HG03457 (cell line): ENCODE data around the gene CKB.
A peak's percentile ranks its signal among the peaks of the same experiment; 100 is the strongest.

Experiments used
- ATAC-seq: cut with Tn5 transposase; IDR thresholded peaks from one replicate; pipeline ENCODE4 v1.9.1; 2021; ENCODE audit warnings: moderate number of reproducible peaks; ENCODE audit not compliant: unreplicated experiment

Gene CKB

DNA sequence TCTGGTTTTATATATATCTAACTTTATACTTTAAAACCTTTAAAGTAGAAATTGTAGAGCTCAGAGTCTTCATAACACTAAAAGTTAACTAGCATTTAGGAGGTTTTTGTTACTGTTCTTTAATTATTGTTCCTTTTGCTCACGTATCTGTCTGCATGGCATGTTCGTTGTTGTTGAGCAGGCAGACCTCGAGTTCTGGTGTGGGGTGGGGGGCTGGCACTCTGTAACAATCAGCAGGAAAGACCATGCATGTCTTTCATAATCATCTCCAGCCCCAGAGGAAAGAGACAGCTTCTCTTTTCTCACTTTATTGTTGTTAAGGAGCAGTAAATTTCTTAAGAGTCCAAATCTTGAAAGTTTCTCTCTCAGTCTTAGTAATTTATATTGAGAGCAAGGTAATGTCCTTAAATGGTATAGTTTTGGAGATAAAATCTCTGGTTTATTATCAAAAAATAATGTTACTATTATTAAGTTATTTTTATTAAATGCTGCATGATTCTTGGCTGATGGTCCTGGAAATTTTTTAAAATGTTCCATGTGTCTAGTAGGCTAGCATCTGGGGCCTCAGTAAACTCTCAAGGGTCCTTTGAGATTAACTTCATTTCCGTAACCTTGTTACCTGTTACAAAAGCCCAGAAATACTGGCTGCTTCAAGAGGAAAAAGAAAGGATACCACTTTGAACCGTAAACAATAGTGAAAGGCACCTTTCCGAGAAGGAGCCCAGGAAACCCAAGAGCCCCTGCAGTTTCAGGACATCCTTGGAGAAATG, 30.3 kb downstream of the CKB start:
- no peak for ATAC-seq

DNA sequence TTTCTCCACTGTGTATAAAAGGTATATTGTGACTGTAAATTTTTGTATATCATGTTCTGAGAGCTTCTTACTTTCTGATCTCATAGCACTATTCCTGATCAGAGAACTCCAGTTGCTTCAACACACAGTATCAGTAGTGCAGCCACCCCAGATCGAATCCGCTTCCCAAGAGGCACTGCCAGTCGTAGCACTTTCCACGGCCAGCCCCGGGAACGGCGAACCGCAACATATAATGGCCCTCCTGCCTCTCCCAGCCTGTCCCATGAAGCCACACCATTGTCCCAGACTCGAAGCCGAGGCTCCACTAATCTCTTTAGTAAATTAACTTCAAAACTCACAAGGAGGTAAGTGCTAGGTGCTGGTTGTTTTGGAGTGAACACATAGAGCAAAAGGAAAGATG, 30.9 kb downstream of the CKB start:
- no peak for ATAC-seq

- ATAC-seq: no peak
Observed at GRCh38 chr14:103489621-103490020, 33.0 kb downstream of the CKB start.

DNA sequence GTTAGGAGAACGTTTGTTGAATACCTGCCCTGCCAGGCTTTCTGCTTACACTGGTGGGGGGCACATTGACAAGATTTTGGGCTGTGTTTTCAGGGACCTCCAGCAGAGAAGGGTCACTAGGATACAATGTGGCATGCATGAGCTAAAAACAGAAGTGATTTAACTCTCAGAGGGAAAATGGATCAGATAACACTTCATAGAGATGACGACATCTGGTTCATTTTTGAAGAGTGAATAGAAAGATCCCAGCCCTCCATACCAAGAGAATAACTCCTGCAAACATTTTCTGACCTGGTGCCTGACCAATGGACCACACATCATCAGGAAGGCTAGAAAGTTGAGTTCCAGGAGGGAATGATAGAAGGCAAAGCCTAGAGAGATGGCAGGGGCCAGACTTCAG, 33.7 kb downstream of the CKB start:
- ATAC-seq: no peak

DNA sequence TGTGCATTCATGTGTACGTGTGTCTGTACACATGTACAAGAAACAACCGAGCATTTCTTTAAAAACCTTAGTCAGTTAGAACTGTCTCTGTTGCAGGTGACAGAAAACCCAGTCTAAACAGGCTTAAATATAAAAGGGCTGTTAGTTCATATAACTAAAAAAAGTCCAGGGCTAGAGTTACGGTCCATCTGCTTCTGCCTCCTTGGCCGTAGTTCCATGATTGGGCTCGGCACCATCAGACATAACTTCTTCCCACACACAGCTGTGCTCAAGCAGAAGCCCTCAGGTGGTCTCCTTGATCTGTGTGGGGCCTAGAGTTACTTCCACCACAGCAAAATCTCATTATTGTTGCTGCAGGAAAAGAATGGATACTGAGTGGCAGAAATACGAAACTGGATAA, 34.6 kb downstream of the CKB start:
- no peak for ATAC-seq

DNA sequence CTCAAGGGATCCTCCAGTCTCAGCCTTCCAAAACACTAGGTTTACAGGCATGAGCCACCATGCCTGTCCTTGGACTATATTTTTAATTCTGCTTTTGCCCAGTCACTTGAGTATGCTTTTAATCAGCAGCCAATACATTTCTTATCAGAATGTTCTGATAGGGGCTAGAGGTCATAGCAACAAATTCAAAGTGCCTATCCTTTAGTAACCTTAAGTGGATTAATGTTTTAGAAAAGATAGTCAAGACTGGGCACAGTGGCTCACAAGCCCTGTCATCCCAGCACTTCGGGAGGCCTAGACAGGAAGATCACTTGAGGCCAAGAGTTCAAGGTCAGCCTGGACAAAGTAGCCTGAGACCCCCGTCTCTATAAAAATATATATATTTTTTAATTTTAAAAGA, 37.1 kb downstream of the CKB start:
- ATAC-seq: no peak

DNA sequence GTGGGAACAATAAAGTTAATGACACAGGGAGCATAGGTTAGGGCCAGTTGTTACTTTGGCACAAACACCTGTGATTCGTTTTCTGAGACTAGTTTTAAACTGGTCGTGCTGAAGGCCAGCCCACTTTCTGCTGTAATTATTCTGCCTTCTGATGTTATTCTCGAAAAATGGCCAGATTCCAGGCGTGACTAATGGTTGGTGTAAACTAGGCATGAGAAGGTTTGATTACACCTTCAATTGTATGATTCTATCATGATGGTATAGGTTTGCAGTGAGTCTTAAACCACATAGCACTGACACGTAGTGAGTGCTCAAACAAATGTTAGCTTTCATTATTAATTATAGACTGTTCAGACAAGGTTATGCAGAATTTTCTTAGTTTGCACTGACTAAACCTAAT, 39.0 kb downstream of the CKB start:
- no peak for ATAC-seq

DNA sequence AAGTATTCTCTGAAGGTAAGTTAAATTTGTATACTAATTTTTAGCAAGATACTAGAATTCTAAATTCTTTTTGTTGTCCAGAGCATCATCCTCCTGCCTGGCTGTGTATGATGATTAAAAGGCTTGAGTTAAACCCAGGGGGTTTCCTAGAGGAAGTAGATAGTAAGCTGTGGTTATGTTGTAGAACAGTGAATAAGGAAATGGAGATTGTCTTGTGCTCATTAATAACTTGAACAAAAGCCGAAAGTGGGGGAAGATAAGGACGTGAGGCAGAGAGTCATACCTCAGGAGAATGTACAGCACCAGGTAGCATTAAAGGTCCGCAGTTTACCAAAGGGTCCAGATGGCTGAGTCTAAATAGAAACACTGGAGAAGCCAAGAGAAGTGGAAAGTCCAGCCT, 42.0 kb downstream of the CKB start:
- ATAC-seq: peak; percentile 71

DNA sequence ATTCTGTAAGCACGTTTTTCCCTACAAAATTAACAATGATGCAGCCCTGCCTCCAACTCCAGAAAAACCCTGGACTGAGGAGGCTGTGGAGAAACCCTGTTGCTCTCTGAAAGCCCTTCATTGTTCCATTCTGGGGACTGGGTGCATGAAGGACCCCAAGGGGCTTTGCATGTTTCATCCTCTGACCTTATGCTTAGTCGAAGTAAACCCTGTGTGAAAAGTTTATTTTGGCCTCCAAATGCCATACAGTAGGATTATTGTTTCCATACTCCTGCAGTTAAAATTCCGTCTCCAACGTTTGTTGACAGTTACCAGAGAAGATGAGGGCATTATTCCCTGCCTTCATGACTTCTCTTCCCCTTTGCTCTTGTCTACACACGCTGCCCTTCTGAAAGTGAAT, 46.0 kb downstream of the CKB start:
- no peak for ATAC-seq

- ATAC-seq: no peak
Observed at GRCh38 chr14:103476065-103476464, 46.6 kb downstream of the CKB start.

DNA sequence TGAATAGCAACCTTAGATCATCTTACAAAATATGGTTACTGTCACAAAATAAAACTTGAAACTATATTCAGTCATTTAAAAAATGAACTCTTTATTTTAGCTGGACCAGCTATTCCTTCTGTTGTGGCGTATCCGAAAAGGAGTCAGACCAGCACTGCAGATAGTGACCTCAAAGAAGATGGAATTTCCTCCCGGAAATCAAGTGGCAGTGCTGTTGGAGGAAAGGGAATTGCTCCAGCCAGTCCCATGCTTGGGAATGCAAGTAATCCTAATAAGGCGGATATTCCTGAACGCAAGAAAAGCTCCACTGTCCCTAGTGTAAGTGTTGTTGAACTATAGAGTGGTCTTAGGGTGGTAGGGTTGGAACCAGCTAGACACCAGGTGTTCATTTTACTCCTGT, 47.7 kb downstream of the CKB start:
- no peak for ATAC-seq

- no peak for ATAC-seq
Observed at GRCh38 chr14:103472939-103473338, 49.7 kb downstream of the CKB start.
